ENCODE measurements around the gene KSR2.
"Not testable (repeated sequence)": the region's sequence is repeated elsewhere in the genome, so short reads cannot be mapped to it uniquely, and the experiment has no call there.

Gene KSR2

DNA sequence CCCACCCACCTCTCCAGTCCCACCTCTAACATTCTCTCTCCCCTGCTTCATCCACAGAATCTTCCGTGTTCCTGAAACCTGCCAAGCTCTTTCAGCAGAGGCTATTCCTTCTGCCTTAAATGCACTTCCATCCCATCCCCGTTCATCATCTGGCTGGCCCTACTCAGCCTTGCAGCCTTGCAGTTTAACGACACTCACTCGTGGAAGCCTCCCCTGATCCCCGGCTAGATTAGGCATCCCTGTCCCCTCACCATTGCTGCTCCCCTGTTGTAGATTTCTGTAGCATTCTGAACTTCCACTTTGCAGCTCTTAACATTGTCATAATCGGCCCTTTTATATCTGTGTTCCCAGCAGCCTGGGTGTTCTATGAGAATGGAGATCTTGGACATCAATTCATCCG is 326.9 kb downstream of the KSR2 start:
- FAIRE-seq (no peak), DNase-seq (ENCODE audit: insufficient read length) (no peak)
- no peak for TF ChIP-seq POLR2A (IDR thresholded peaks at IDR 0.05; ENCODE audit: low read depth, low read length)

DNA sequence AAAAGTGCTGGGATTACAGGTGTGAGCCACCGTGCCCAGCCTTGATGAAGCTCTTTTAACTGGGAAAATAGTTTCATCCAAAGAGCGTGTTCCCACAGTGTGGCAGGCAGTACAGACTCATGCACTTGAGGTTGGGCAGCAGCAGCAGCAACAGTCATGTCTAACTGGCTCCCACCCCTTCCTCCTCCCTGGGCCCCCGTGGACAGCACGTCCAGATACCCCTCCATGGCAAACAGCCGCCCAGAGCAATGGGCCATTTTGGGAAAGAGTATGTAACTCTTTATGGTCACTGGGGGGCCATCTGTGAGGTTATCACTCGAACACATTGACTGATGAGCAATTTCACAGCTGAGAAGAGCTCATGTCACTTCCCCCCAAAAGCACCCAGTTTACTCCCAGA is 328.3 kb downstream of the KSR2 start:
- no peak for FAIRE-seq
- no peak for TF ChIP-seq POLR2AphosphoS5 (IDR thresholded peaks at IDR 0.05; ENCODE audit: low read depth, low read length)
- DNase-seq (ENCODE audit: insufficient read length): no peak

DNA sequence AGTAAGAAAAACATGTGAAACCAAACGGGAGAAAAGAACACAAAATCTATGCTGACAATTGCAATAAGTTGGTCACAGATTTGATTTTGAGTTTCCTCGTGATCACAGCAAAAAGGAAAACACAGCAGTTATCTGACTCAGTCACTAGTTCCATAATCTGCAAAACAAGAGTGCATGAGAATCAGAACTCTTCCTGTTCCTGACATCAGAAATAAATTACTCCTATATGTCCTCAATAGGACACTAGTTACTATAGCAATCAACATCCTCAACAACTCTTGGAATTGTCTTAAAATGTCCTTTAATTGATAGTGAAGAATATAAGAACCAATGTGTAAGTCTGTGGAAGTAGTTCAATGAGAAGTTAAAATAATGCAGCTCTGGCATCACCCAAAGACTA is 339.3 kb downstream of the KSR2 start:
- no peak for TF ChIP-seq TAF1 (IDR thresholded peaks at IDR 0.05; ENCODE audit: borderline replicate concordance, low read depth, low read length)
- TF ChIP-seq POLR2A (IDR thresholded peaks at IDR 0.05; ENCODE audit: low read depth, low read length): no peak
- TF ChIP-seq POLR2AphosphoS5 (IDR thresholded peaks at IDR 0.05; ENCODE audit: low read depth, low read length): no peak
- DNase-seq (ENCODE audit: insufficient read length): no peak
- no peak for FAIRE-seq

GRCh38 chr12:117628711-117629110 is 340.1 kb downstream of the KSR2 start:
- FAIRE-seq; DNase-seq (ENCODE audit: insufficient read length): not testable (repeated sequence)

GRCh38 chr12:117622741-117623140 is 346.0 kb downstream of the KSR2 start:
- DNase-seq (ENCODE audit: insufficient read length) (no peak), FAIRE-seq (no peak)
- TF ChIP-seq POLR2AphosphoS5 (IDR thresholded peaks at IDR 0.05; ENCODE audit: low read depth, low read length) (no peak), POLR2A (IDR thresholded peaks at IDR 0.05; ENCODE audit: low read depth, low read length) (no peak), TAF1 (IDR thresholded peaks at IDR 0.05; ENCODE audit: borderline replicate concordance, low read depth, low read length) (no peak)

DNA sequence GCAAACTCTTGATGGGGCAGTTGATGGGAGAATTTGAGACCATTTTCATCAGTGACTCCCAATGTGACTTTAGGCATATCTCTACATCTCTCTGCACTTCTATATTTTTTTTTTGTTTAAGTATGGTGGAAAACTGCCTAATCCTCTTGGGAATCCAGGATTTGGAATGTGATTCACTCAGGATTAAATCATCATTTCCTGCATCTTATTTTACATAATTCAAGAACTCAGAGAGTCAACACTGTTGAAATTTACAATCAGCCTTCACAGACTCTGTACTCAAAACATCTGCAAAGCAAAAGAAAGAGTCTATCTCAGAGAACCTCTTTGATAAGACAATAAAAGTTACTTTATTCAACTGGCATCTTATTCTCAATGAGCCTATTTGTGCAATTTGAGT is 346.7 kb downstream of the KSR2 start:
- FAIRE-seq (no peak), DNase-seq (ENCODE audit: insufficient read length) (no peak)
- TF ChIP-seq TAF1 (IDR thresholded peaks at IDR 0.05; ENCODE audit: borderline replicate concordance, low read depth, low read length): no peak
- TF ChIP-seq POLR2A (IDR thresholded peaks at IDR 0.05; ENCODE audit: low read depth, low read length): no peak
- no peak for TF ChIP-seq POLR2AphosphoS5 (IDR thresholded peaks at IDR 0.05; ENCODE audit: low read depth, low read length)

DNA sequence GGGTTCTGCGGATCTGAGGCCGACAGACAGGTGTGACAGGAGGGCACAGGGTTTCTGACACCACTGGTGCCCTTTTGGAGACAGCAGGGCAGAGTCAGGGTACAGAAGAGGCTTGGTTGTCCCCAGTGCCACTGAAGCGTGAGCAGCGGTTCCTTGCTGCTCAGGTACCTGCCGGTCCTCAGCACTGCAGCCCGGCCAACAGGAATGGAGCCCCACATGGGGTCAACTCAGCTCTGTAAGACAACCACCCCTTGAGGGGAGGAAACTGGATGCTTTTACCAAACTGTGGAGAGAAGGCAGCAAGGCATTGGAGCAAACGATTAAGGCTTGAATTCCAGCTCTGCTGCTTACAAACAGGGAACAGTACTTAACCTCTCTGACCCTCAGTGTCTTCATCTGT is 361.0 kb downstream of the KSR2 start:
- FAIRE-seq (no peak), DNase-seq (ENCODE audit: insufficient read length) (no peak)
- TF ChIP-seq TAF1 (IDR thresholded peaks at IDR 0.05; ENCODE audit: borderline replicate concordance, low read depth, low read length): no peak
- TF ChIP-seq POLR2AphosphoS5 (IDR thresholded peaks at IDR 0.05; ENCODE audit: low read depth, low read length): no peak

DNA sequence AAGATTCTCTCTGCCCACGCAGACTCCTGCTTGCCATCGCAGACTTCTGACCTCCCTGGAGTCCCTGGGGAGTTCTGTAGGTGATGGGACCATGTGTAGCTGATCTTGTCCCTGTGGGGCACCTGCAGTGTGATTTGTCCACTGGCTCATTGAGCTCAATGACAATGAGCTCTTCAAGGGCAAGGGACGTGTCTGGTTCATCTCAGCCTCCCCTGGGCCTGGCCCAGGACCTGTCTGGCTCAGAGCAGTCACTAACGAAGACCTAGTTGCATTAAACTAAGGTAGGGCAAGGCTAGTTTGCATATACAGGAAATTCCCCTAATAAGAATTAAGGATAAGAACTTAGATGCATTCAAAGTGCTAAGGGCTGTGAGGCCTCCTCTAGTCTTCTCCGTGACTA is 361.8 kb downstream of the KSR2 start:
- DNase-seq (ENCODE audit: insufficient read length) (no peak), FAIRE-seq (no peak)
- TF ChIP-seq POLR2AphosphoS5 (IDR thresholded peaks at IDR 0.05; ENCODE audit: low read depth, low read length) (no peak), TAF1 (IDR thresholded peaks at IDR 0.05; ENCODE audit: borderline replicate concordance, low read depth, low read length) (no peak), POLR2A (IDR thresholded peaks at IDR 0.05; ENCODE audit: low read depth, low read length) (no peak)

DNA sequence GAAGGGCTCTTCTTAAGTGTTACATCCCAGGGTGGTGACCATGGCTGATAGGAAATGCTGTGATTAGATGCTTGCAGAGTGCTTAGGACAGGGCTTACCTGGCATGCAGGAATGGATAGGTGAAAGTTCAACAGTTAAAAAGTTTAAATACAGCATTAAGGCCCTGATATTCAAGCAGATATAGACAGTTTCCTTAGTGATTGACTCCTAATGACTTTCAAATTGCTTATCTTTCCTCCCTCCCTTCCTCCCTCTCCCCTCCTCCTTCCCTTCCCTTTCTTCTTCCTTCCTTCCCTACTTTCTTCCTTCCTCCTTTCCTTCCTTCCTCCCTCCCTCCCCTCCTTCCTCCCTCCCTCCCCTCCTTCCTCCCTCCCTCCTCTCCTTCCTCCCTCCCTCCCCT is 362.8 kb downstream of the KSR2 start:
- FAIRE-seq (no peak), DNase-seq (ENCODE audit: insufficient read length) (no peak)
- TF ChIP-seq TAF1 (IDR thresholded peaks at IDR 0.05; ENCODE audit: borderline replicate concordance, low read depth, low read length) (no peak), POLR2AphosphoS5 (IDR thresholded peaks at IDR 0.05; ENCODE audit: low read depth, low read length) (no peak), POLR2A (IDR thresholded peaks at IDR 0.05; ENCODE audit: low read depth, low read length) (no peak)

- TF ChIP-seq POLR2A (IDR thresholded peaks at IDR 0.05; ENCODE audit: low read depth, low read length): no peak
- TF ChIP-seq TAF1 (IDR thresholded peaks at IDR 0.05; ENCODE audit: borderline replicate concordance, low read depth, low read length): no peak
- no peak for TF ChIP-seq POLR2AphosphoS5 (IDR thresholded peaks at IDR 0.05; ENCODE audit: low read depth, low read length)
- no peak for DNase-seq (ENCODE audit: insufficient read length)
- FAIRE-seq: no peak
Observed at GRCh38 chr12:117603316-117604113, 365.3 kb downstream of the KSR2 start.

GRCh38 chr12:117599849-117600248 is 368.9 kb downstream of the KSR2 start:
- FAIRE-seq: no peak
- no peak for DNase-seq (ENCODE audit: insufficient read length)
- TF ChIP-seq POLR2AphosphoS5 (IDR thresholded peaks at IDR 0.05; ENCODE audit: low read depth, low read length) (no peak), POLR2A (IDR thresholded peaks at IDR 0.05; ENCODE audit: low read depth, low read length) (no peak), TAF1 (IDR thresholded peaks at IDR 0.05; ENCODE audit: borderline replicate concordance, low read depth, low read length) (no peak)

GRCh38 chr12:117596968-117597367 is 371.8 kb downstream of the KSR2 start:
- FAIRE-seq (no peak), DNase-seq (ENCODE audit: insufficient read length) (no peak)
- TF ChIP-seq POLR2A (IDR thresholded peaks at IDR 0.05; ENCODE audit: low read depth, low read length) (no peak), TAF1 (IDR thresholded peaks at IDR 0.05; ENCODE audit: borderline replicate concordance, low read depth, low read length) (no peak), POLR2AphosphoS5 (IDR thresholded peaks at IDR 0.05; ENCODE audit: low read depth, low read length) (no peak)

GRCh38 chr12:117595751-117596150 is 373.0 kb downstream of the KSR2 start:
- FAIRE-seq: no peak
- TF ChIP-seq TAF1 (IDR thresholded peaks at IDR 0.05; ENCODE audit: borderline replicate concordance, low read depth, low read length): no peak
- TF ChIP-seq POLR2A (IDR thresholded peaks at IDR 0.05; ENCODE audit: low read depth, low read length): no peak
- no peak for TF ChIP-seq POLR2AphosphoS5 (IDR thresholded peaks at IDR 0.05; ENCODE audit: low read depth, low read length)
- no peak for DNase-seq (ENCODE audit: insufficient read length)

All from GM12892 (cell line).